Measurements from ENCODE around the gene PIEZO1.
A peak's percentile ranks its signal among the peaks of the same experiment; 100 is the strongest.
"Not testable (repeated sequence)": the region's sequence is repeated elsewhere in the genome, so short reads cannot be mapped to it uniquely, and the experiment has no call there.

The PIEZO1 gene

DNA sequence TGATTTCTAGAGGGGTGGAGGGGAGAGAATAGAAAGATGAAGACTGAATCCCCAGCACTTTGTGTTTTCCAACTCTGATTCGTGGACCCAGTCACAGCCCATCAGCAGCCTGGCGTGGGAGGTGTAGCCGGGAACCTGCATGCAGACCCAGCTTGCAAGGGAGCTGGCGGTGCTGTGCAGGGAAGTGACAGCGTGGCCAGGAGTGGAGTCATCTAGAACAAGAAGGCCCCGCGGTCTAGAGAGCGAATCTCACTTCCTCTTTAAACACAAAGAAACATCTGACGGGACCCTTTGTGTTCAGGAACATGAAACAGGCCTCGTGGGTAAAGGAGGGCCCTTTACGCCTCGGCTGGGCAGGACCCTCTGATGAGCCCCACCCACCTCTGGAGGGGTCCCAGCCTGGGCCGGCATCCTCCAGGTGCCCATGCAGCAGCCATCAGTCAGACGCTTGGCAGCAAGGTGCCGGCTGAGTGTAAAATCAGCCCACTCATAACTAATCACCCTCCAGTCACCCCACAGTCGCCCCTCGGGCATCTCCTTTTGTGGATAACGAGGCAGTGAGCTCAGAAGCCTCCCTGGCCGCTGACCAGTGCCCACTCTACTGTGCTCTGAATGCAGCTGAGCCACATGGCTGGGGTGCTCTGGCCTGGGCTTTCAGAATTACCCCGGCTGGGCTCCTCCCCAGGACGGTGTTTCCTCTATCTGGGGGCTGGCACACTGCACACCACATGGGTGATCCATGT is 103.1 kb downstream of the PIEZO1 start:
- peak; percentile 80 for DNase-seq

- no peak for DNase-seq
Observed at GRCh38 chr16:88681084-88681680, 103.8 kb downstream of the PIEZO1 start.

GRCh38 chr16:88680554-88681083 is 104.4 kb downstream of the PIEZO1 start:
- DNase-seq = no peak

DNA sequence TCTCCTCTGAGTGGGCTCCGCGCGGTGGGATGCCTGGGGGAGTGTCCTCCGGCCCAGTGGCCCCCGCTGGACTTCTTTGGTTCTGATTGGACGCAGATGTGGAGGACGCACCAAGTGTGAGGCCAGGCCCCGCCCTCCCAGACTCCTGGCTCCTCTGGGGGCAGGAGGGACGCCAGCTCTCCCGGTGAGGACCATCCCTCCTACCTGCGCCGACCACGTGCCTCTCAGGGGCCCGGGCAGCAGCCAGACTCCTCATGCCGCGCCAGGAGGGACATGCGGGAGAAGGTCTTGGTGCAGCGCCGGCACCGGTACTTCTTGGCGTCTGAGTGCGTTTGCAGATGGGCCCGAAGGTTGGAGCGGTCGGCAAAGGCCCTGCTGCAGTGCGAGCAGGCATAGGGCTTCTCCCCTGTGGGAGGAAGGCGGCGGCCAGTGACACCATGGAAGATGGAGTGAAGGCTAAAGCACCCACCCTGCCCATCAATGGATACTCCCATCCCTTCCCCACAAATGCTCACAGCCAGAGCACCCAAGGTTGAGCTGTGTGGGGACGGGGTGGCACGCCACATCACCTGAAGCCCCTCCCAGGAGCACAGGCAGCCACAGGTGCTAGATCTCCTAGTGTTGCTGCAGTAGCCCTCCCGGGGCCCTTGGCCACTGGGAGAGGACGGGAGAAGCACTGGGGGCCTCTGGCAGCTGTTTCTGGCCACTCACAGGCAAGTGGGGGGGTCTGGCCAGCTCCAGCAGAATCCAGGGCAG is 106.6 kb downstream of the PIEZO1 start:
- no peak for DNase-seq

DNA sequence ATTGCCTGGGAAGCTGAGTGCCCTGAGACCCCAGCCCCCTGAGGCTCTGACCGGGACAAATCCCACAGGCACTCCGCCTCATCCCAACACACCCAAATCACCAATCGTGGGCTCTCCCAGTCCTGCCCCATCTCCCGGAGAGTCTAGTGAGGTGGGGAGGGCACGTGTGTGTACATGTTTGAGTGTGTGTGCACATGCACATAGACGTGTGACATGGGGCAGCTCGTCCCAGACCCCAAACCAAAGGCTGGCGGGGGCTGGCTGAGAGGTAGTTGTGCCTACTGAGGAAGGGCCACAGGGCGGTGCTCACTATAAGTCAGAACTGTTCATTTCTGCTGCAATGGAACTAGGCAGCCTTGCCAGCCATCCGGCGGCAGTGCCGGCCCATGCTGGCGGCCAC is 107.3 kb downstream of the PIEZO1 start:
- no peak for DNase-seq

DNA sequence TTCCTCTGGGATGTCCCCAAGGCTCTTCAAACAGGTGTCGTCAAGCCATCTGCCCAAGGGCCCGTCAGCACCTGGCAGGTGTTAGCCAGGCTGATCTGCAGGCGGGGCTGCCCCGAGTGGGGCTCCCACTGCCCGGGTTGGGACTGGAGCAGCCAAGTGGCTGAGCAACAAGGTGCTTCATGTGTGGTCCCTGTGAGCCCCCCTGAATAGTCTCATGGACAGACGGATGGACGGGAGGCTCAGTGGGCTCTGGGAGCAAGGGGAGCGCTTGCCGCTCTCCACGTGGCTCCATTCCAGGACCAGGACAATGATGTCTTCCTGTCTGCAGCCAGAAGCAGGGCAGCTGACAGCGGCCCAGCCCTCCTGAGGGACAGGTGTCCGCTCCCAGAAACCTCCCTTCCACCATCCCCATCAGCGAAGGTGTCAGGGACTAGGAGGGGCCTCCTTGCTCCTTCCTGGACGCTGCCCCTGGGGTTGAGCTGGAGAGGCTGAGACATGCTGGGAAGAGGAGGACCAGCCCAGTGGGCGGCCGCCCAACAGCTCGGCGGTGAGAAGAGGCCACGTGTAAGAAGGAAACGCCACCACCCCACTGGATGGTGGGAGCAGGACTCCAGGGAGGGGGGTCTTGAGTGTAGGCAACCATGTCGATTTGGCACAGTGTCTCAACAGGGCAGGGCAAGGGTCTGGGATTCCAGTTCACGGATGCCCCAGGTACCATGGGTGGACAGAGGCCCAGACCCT is 108.3 kb downstream of the PIEZO1 start:
- DNase-seq = no peak

- DNase-seq = no peak
Observed at GRCh38 chr16:88673716-88674379, 111.2 kb downstream of the PIEZO1 start.

GRCh38 chr16:88672776-88673175 is 112.2 kb downstream of the PIEZO1 start:
- no peak for DNase-seq

DNA sequence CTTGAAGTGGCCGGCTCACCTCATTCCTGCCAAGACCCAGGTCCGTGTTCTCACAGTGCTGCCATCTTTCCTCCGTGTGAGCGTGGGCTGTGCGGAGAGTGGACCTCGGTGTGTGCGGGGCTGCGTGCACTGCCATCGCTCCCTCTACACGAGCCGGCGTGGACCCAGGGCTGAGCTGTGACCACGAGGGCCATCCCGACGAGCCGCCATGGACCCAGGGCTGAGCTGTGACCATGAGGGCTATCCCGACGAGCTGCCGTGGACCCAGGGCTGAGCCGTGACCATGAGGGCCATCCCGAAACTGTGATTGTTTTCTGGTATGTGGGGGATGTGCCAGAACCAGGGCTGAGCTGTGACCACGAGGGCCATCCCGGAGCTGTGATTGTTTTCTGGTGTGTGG is 113.2 kb downstream of the PIEZO1 start:
- DNase-seq = no peak

DNA sequence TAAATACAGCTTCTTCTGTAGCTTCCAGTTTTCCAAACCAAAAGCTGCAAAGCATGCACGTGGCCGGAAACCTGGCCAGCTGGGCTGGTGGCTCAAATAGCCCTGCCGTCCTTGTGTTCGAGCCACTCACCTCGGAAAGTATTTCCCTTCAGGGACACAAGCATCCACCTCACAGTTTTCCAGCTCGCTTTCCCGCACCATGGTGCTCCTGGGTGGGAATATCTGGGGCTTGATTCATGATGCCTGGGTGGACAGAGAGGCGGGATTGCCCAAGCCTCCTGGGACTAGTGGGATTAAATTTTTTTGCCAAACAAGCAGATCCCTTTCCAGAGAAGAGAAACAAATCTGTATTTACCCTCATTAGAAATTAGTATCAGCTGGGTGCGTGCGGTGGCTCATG is 115.0 kb downstream of the PIEZO1 start:
- DNase-seq = no peak

DNA sequence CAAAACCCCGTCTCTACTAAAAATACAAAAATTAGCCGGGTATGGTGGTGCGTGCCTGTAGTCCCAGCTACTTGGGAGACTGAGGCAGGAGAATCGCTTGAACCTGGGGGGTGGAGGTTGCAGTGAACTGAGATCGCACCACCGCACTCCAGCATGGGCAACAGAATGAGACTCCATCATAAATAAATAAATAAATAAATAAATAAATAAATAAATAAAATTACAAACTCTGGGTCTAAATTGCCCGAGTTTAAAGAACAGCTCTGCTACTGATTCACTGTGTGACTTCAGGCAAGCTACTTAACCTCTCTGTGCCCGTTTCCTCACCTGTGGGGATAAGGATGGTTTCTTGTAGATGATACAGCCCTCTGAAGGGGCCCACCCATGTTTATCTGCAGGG is 115.5 kb downstream of the PIEZO1 start:
- not testable (repeated sequence) for DNase-seq

- no peak for DNase-seq
Observed at GRCh38 chr16:88667461-88667860, 117.6 kb downstream of the PIEZO1 start.

GRCh38 chr16:88665570-88665969 is 119.5 kb downstream of the PIEZO1 start:
- DNase-seq = no peak

Measured in GF-D8 (cell line).